ENCODE results near the gene KCNIP4. TPM values are rescaled to one million over a fixed set of nuclear protein-coding genes. Genes with fewer than 3 reads are reported as not detected.

The KCNIP4 gene
- total and polyA plus RNA-seq, 2 of the 4 experiments (the other 2 are of a cell fraction): not detected

DNA sequence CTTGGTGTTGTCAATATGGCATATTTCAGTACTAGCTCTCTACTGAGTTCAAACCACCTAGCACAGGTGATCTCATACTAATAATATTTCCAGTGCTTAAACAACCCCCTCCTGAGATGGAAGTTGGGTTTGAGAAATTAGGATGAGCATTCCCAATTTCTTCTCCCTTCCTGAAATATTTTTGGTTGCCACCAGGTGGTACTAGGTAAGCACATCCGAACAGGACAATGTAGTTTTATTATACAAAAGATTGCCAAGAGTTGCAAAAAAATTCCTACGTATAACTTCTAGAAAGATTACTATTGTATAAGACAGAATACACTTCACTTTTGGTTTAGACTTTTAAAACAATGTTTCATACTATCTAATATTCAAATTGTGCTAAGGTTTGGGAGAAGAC is 763.8 kb downstream of the KCNIP4 start:
- Histone ChIP-seq H4K91ac (ENCODE audit: insufficient read depth, low read depth, low read length) (no peak overlapping the region), H3K9me3 (ENCODE audit: control insufficient read depth, insufficient read depth, low read length) (peaks cover 2% of the 10 kb centered on the region; the same call in 1 of the 2 replicates), H4K8ac (ENCODE audit: low read depth in 2 of 2, low read length in 2 of 2) (no peak overlapping the region), H3K4me1 (ENCODE audit: control insufficient read depth, insufficient read depth, low read length) (no peaks in the 10 kb centered on the region), H3K4ac (ENCODE audit: low read depth, low read length) (no peak overlapping the region), H2BK15ac (ENCODE audit: low read depth, low read length) (no peak overlapping the region), H3K27ac (ENCODE audit: insufficient read depth, low read length) (no peak overlapping the region), H3K36me3 (ENCODE audit: control insufficient read depth, insufficient read depth, low read length) (no peaks in the 10 kb centered on the region), H3K27me3 (ENCODE audit: control insufficient read depth, insufficient read depth, low read length) (no peaks in the 10 kb centered on the region), H3K4me3 (ENCODE audit: insufficient read depth, low read depth, low read length) (no peak overlapping the region), H2BK20ac (ENCODE audit: low read depth, low read length) (no peak overlapping the region), H4K5ac (ENCODE audit: low read depth, low read length) (no peak overlapping the region), H3K4me2 (ENCODE audit: low read depth, low read length) (no peak overlapping the region), H3K23ac (ENCODE audit: low read depth, low read length) (no peak overlapping the region), H2AK9ac (replicated peaks; ENCODE audit: low read depth, low read length, poor library complexity) (no peak overlapping the region), H3K14ac (replicated peaks; ENCODE audit: low read depth, low read length) (no peak overlapping the region), H3K18ac (ENCODE audit: low read depth, low read length) (no peak overlapping the region), H3K56ac (ENCODE audit: extremely low read depth, insufficient read depth, low read length) (no peak overlapping the region), H2AFZ (replicated peaks; ENCODE audit: low read length, poor library complexity) (no peak overlapping the region), H3K9ac (ENCODE audit: low read depth, low read length) (no peak overlapping the region), H3K79me1 (ENCODE audit: low read depth in 1 of 2, low read length in 2 of 2) (no peaks in the 10 kb centered on the region), H2AK5ac (ENCODE audit: low read depth, low read length) (no peak overlapping the region), H2BK120ac (ENCODE audit: low read depth, low read length) (no peak overlapping the region), H3K9me1 (ENCODE audit: insufficient read depth, low read length) (no peaks in the 10 kb centered on the region), H2BK5ac (ENCODE audit: low read depth, low read length, poor library complexity, severe bottlenecking) (no peak overlapping the region), H4K20me1 (ENCODE audit: insufficient read depth, low read length) (no peaks in the 10 kb centered on the region)
- TF ChIP-seq MXI1 (IDR thresholded peaks at IDR 0.05; ENCODE audit: borderline replicate concordance, low read depth, low read length): no peak
- no peak for TF ChIP-seq CHD1 (IDR thresholded peaks at IDR 0.05; ENCODE audit: low read depth, low read length)
- TF ChIP-seq MAZ (IDR thresholded peaks at IDR 0.05; ENCODE audit: borderline replicate concordance, low read depth, low read length): no peak
- TF ChIP-seq, protein P1, sequence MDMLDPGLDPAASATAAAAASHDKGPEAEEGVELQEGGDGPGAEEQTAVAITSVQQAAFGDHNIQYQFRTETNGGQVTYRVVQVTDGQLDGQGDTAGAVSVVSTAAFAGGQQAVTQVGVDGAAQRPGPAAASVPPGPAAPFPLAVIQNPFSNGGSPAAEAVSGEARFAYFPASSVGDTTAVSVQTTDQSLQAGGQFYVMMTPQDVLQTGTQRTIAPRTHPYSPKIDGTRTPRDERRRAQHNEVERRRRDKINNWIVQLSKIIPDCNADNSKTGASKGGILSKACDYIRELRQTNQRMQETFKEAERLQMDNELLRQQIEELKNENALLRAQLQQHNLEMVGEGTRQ (IDR thresholded peaks at IDR 0.05; ENCODE audit: low read depth, low read length): no peak
- intact Hi-C loops (cut with micrococcal nuclease): no loop called here
- CTCF ChIA-PET: no interaction called here
- DNase-seq (no peak), ATAC-seq (ENCODE audit: low read depth) (no peak)
- dilution Hi-C loops (cut with HindIII; ENCODE audit: low sequenced_read_pairs, unreplicated experiment): no loop called here
- WGBS, 2 experiments (ENCODE audit: extremely low coverage in 2 of 2, insufficient read length in 1 of 2): no CpG with 5 or more reads among the region's 2 CpGs
- POLR2A ChIA-PET (ENCODE audit: unreplicated experiment): no interaction called here
- in situ Hi-C loops (cut with MboI; ENCODE audit: low sequenced_read_pairs): no loop called here
- no TSS peak for BruUV-seq (replicated peaks)
